NCI-H2227 treated with DMSO at 0.1 percent for 48 hours (cell line): ENCODE results near the gene KRTAP3-1.
"Not testable (repeated sequence)": the region's sequence is repeated elsewhere in the genome, so short reads cannot be mapped to it uniquely, and the experiment has no call there.

Experiments
- DNase-seq: peaks from one replicate; lab custom pipeline; 2025; lab: John Stamatoyannopoulos, UW

KRTAP3-1 gene

DNA sequence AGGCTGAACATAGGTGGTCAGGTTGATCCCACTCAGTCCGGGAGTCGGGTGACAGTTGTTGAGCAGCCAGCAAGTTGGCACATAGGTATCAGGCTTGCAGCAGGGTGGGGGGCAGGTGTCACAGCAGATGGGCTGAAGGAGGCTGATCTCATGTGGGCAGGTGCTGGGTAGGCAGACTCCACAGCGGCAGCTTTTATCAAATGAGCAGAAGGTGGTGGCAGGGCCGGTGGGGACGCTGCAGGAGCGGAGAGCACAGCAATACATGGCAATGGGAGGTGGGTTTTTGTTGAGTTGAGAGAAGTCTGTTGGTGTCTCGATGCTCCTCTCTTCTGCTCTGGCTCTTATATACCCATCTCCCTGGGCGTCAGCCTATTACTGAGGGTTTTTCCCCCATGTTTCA is at the start of gene KRTAP3-1:
Gene KRTAP3-1, minus strand, starts transcription at position 318 of the 400 bp plus-strand sequence. Its CDS starts 54 bp downstream, at position 264.
- no peak for DNase-seq

DNA sequence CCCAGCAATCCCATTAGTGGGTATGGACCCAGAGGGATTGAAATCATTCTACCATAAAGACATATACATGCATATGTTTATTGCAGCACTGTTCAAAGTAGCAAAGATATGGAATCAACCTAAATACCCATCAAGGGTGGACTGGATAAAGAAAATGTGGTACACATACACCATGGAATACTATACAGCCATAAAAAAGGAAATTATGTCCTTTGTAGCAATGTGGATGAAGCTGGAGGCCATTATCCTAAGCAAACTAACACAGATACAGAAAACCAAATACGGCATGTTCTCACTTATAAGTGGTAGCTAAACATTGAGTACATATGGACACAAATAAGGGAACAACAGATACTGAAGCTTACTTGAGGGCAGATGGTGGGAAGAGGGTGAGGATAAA is 48.6 kb upstream of the KRTAP3-1 start:
- no peak for DNase-seq

DNA sequence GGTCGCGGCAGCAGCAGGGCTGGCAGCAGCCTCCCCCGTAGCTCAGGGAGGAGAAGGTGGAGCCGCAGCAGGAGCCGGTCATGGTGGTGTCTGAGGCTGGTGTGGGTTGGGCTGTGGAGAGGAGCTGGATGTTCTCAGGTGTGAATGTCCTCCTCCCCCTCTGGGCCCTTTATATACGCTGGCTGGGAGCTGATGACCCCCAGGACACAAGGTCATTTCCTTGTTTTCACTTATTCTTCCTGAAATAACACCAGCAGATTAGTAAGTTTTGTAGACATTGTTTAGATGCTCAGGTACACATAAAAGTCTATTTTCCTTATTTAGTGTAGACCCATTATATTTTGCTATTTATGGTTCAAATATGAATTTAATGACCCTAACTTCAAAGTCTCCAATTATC is 46.2 kb upstream of the KRTAP3-1 start, which contains the start of gene KRTAP2-2:
Gene KRTAP2-2, minus strand, starts transcription at position 101 of the 400 bp plus-strand sequence. Its CDS starts 19 bp downstream, at position 82.
- not testable (repeated sequence) for DNase-seq

DNA sequence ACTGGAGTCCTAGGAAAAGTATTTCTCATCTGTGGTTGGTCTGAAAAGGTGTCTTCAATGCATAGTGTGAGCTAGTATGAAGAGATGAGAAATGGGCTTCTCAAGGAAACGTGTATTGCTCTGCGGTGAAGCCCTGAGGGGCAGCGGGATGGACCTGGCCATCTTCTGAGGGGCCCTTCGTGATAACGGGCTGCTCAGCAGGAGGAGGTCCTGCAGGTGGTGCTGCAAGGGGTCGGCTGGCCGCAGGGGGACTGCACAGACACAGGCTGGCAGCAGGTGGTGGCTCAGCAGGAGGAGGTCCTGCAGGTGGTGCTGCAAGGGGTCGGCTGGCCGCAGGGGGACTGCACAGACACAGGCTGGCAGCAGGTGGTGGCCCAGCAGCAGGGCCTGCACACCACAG is 45.6 kb upstream of the KRTAP3-1 start:
- DNase-seq, result not testable (repeated sequence)

DNA sequence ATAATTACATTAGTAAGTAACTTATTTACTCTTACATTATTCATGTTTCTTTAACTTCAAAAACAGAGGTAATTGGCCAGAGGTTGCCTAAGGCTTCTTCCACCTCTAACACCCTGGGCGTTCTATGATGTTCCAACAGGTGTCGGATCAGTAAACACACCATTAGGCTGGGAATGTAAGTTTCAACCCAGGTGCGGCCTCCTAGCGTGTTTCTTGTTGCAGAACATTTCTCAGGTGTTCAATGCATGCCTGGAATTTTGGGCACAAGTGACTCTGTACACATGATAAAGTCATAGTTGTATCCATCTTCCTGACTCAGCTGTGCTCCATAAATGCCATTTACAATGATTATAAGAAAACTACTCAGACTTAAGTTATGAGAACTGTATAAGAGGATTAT is 45.1 kb upstream of the KRTAP3-1 start:
- DNase-seq, result no peak

DNA sequence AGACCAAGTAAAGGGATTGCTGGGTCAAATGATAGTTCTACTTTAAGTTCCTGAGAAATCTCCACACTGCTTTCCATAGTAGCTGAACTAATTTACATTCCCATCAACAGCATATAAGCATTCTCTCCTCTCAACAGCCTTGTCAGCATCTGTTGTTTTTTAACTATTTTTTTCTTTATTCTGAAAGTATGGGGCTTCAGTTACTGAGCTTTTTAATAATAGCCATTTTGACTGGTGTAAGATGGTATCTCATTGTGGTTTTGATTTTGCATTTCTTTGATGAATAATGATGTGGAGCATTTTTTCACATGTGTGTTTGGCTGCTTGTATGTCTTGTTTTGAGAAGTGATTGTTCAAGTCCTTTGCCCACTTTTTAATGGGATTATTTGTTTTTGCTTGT is 43.6 kb upstream of the KRTAP3-1 start:
- DNase-seq, result no peak

DNA sequence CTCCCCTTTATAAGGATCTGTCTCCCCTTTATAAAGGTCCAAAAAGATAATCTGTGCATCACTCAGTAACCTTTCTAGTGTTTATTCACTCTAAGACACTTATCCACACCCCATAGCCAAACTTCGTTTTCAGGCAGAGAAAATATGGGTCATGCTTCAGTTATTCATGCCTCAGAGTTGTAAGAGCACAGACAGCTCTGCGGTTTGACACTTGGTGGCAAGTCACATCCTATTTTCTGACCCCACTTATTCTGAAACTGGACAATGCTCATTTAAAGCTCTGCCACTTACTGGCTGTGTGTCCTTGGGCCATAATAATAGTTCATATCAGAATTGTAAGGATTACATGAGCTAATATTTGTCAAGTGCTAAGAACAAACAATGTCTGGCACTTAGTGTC is 40.2 kb upstream of the KRTAP3-1 start:
- no peak for DNase-seq

DNA sequence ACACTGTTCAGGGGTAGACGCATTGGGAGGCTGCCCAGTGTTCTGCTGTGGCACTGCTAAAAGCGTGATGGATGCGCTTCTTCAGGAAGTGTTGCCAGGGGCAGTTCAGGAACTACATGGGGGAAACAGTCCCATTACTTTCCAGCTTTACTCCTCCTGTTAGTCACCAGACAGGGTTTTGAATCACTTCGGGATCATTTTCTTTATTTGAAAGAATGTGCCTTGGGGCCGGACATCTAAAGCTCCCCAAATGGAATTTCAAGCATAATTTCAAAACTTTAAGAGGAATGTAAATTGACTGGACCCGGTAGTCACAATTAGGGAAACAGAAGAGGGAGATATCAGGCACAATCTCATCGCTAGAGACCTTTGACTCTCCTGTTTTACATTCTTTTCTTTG is 39.5 kb upstream of the KRTAP3-1 start:
- no peak for DNase-seq

DNA sequence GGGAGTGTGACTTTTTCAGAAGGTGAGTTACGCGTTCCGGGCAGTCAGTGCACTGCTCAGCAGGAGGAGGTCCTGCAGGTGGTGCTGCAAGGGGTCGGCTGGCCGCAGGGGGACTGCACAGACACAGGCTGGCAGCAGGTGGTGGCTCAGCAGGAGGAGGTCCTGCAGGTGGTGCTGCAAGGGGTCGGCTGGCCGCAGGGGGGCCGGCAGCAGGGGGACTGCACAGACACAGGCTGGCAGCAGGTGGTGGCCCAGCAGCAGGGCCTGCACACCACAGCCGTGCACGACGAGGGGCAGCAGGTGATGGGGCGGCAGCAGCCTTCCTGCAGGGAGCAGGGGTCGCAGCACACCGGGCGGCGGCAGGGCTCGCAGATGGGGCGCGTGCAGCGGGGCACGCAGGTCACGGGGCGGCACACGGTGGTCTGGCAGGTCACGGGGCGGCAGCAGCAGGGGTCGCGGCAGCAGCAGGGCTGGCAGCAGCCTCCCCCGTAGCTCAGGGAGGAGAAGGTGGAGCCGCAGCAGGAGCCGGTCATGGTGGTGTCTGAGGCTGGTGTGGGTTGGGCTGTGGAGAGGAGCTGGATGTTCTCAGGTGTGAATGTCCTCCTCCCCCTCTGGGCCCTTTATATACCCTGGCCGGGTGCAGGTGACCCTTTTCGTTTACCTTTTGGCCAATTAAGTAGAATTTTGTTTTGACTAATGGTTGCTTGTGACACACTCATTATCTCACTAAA is 38.0 kb upstream of the KRTAP3-1 start, which contains the start of gene KRTAP2-1:
Gene KRTAP2-1, minus strand, starts transcription at position 582 of the 731 bp plus-strand sequence. Its CDS starts 49 bp downstream, at position 533.
- DNase-seq, result not testable (repeated sequence)

DNA sequence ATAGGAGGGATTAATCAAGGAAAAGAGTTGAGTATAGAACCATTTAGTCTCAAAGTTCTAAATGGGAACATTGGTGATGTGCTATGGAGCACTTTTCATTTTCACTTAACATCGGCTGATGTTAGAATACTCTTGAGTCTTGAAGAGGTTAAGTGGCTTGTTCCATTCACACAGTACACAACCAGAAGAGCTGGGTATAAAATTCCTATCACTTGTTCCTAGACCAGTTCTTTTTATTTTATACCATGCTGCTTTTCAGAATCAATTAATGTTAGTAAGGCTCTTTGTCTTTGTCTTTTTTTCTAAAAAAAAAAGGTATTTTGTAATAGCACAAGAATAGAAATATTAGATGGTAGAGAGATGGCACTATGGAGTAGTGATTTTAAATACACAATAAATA is 34.0 kb upstream of the KRTAP3-1 start:
- no peak for DNase-seq

DNA sequence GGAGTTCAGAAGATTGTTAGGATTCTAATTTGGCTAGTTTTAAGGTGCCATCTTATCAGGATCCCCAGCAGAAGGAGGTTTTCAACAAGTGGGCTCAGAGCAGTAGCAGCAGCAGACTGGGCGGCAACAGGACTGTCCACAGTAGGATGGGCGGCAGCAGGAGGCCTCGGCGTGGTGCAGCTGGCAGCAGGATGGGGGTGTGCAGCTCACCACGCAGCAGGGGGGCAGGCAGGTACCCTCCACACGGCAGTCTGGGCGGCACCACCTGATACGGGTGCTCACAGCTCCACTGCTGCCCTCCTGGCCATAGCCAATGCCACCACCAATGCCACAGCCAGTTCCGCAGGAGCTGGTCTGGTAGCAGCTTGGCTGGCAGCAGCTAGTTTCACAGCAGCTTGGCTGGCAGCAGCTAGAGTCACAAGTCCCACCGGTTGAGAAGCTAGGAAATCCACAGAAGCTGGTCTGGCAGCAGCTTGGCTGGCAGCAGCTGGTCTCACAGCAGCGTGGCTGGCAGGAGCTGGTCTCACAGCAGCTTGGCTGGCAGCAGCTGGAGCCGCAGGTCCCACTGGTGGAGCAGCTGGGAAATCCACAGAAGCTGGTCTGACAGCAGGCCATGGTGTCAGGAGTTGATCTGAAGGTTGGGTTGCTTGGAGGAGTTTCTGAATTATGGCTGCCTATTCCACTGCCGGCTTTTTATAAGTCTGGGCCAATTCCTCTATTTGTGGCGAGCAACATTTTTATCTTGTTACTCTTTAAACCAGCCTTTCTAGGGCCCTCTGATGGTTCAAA is 32.0 kb upstream of the KRTAP3-1 start, which contains the start of gene KRTAP1-1:
Gene KRTAP1-1, minus strand, starts transcription at position 668 of the 789 bp plus-strand sequence. Its CDS starts 53 bp downstream, at position 615.
- not testable (repeated sequence) for DNase-seq

DNA sequence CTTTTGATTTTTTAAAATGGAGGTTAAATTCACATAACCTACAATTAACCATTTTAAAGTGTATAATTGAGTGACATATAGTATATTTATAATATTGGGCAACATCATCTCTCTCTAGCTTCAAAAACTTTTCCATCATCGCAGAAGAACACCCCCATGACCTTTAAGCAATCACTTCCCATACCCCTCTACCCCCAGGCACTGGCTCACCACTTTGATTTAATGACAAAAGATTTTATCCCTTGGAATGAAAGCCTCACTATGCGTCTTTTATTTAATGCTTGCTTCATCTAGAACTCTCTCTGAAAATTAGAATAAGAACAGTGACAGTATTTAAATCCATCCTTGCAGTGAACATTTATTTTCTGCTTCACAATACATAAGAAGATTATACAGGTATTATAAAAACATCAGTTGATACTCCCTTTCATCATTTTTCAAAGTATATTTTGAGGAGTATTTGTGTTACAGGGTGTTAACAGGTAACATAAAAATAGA is 29.0 kb upstream of the KRTAP3-1 start:
- DNase-seq, result no peak

DNA sequence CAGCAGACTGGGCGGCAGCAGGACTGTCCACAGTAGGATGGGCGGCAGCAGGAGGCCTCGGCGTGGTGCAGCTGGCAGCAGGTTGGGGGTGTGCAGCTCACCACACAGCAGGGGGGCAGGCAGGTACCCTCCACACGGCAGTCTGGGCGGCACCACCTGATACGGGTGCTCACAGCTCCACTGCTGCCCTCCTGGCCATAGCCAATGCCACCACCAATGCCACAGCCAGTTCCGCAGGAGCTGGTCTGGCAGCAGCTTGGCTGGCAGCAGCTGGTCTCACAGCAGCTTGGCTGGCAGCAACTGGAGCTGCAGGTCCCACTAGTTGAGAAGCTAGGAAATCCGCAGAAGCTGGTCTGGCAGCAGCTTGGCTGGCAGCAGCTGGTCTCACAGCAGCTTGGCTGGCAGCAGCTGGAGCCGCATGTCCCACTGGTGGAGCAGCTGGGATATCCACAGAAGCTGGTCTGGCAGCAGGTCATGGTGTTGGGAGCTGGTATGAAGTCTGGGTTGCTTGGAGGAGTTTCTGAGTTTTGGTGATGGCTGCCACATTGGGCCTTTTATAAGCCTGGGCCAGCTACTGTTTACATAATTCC is 25.5 kb upstream of the KRTAP3-1 start, which contains the start of gene KRTAP1-3:
Gene KRTAP1-3, minus strand, starts transcription at position 529 of the 590 bp plus-strand sequence. Its CDS starts 53 bp downstream, at position 476.
- DNase-seq, result not testable (repeated sequence)

DNA sequence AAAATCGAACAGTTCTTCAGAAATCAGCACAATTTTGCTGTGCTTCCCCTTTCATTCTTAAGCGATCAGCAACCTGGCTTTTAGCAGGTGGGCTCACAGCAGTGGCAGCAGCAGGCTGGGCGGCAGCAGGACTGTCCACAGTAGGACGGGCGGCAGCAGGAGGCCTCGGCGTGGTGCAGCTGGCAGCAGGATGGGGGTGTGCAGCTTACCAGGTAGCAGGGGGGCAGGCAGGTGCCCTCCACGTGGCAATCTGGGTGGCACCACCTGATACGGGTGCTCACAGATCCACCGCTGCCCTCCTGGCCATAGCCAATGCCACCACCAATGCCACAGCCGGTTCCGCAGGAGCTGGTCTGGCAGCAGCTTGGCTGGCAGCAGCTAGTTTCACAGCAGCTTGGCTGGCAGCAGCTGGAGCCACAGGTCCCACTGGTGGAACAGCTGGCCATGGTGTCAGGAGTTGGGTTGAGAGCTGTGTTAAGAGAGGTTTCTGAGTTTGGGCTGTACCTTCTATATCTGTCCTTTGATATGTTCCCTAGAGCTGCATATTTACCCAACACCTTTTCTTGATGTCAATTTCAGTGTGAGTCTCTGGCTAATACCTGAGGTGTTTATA is 20.8 kb upstream of the KRTAP3-1 start, which contains the start of gene KRTAP1-4:
Gene KRTAP1-4, minus strand, starts transcription at position 563 of the 613 bp plus-strand sequence. Its CDS starts 117 bp downstream, at position 446.
- DNase-seq, result no peak

DNA sequence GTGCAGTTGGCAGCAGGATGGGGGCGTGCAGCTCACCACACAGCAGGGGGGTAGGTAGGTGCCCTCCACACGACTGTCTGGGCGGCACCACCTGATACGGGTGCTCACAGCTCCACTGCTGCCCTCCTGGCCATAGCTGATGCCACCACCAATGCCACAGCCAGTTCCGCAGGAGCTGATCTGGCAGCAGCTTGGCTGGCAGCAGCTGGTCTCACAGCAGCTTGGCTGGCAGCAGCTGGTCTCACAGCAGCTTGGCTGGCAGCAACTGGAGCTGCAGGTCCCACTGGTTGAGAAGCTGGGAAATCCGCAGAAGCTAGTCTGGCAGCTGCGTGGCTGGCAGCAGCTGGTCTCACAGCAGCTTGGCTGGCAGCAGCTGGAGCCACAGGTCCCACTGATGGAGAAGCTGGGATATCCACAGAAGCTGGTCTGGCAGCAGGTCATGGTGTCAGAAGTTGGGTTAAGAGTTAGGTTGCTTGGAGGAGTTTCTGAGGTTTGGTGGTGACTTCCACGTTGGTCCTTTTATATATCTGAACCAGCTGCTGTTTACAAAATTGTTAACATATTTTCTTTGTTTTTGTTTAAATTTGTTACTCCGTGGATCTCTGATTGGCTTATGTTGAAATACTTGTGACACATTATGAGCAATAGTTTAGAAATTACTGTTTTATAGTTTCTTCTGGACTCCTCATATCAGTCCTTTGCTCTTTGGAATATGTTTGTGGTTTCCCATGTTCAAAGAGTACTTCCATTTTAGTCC is 18.0 kb upstream of the KRTAP3-1 start, which contains the start of gene KRTAP1-5:
Gene KRTAP1-5, minus strand, starts transcription at position 494 of the 757 bp plus-strand sequence. Its CDS starts 53 bp downstream, at position 441.
- DNase-seq, result no peak

DNA sequence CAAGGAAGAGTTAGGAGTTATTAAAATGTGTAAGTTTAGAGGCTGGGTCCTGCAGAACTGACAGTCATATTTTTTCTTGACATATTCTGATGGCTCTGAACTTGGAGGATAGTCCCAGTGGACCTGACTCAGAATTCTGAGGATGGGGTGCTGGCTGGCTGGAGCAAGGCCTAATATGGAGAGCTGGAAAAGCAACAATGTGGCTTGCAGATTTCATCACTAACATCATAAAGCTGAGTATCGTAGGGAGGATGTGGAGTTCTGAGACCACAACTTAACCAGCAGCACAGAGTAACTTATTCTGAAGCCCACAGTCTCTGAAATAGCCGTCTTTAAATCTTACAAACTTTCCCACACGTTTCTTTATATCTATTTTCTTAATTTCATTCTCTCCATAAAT is 15.8 kb upstream of the KRTAP3-1 start:
- no peak for DNase-seq

DNA sequence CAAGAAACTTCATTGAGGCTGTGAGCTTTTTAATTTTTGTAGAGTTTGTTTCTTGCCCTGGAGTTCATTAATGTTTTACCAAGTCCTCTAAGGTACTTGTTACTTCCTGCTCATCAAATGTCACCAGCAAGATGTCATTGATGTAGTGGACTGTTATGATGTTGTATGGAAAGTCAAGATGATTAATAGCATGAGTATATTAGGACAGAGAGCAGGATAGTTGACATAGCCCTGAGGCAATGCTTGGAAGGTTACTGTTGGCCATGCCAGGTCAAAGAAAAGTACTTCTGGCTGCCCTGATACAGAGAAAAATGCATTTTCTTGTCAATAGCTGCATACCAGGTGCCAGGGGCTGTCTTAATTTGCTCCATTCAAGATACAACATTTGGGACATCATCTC is 11.4 kb upstream of the KRTAP3-1 start:
- no peak for DNase-seq

DNA sequence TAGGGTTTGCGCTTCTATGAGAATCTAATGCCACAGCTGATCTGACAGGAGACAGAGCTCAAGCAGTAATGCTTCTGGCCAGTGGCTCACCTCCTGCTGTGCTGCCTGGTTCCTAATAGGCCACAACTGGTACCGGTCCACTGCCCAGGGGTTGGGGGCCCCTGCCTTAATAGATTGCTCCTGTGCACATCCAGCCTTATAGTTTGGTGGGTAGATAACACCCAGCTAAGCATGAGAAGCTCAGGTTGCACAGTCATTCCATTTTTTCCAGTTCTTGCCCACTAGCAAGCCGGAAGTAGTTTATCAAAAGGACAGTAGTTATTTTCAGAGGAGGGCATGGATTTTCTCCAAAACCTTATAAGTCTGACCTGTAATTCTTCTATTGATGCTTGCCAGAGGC is 10.5 kb upstream of the KRTAP3-1 start:
- DNase-seq, result no peak

DNA sequence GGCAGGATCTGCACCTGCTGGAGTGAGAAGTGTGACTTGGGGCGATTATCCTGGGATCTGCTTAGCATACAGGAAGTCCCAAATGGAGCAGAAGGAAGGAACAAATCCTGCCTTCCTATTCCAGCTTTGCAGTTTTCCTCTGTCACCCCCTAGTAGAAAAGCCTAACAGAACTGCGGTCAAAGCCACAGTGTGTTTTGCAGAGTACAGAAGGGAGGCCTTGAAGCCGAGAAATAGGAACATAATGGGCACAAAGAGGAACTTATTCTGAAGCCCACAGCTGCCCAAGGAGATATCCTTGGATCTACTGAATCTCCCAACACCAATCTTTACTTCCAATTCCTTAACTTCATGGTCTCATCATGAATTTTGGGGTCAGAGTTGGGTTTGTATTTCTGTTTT is 9.6 kb upstream of the KRTAP3-1 start:
- no peak for DNase-seq

DNA sequence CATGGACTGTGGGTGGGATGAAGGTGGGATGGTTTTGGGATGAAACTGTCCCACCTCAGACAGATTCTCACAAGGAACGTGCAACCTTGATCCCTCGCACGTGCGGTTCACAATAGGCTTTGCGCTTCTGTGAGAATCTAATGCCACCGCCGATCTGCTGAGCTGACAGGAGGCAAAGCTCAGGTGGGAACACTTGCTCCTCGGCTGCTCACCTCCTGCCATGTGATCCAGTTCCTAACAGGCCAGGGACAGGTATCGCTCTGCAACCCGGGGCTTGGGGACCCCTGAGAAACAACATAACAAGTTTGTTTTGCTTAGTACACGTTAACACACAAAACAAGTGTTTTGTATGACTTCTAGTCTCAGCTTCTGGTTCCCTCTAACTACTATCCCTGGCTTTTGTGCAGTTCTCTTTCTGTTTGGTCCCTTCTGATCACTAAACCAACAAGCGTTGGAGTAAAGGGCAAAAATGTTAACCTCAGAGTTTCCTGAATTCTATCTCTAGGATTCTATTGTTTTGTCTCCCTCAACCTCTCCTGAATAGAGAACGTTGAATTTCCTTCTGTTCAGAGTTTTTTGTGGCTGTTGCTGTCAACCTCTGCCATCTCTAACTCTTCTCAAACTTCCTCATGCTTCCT is 7.8 kb upstream of the KRTAP3-1 start:
- DNase-seq, result no peak
